Neuronal stem cell (in vitro differentiated cells): ENCODE data around the gene ARPC3.

Experiments used
- DNase-seq: peaks from one replicate; pipeline ENCODE4 v3.0.0-alpha.2; 2013; ENCODE audit warnings: low spot score
- H2AFZ ChIP-seq: one replicate; pipeline ENCODE4 v1.6.1; 2013; ENCODE audit warnings: mild to moderate bottlenecking, low read length, inconsistent platforms
- H2AK5ac ChIP-seq: 2 replicates; pipeline ENCODE4 v1.6.1; 2013; ENCODE audit warnings: low read depth, mild to moderate bottlenecking, inconsistent platforms, low read length, moderate library complexity, mixed read lengths
- H2BK120ac ChIP-seq: 2 replicates; pipeline ENCODE4 v1.6.1; 2013; ENCODE audit warnings: low read depth, mild to moderate bottlenecking, inconsistent platforms, low read length, moderate library complexity, mixed read lengths
- H2BK12ac ChIP-seq: one replicate; pipeline ENCODE4 v1.6.1; 2013; ENCODE audit warnings: low read length, inconsistent platforms
- H2BK15ac ChIP-seq: 2 replicates; pipeline ENCODE4 v1.6.1; 2013; ENCODE audit warnings: mild to moderate bottlenecking, low read length, inconsistent platforms, mixed read lengths
- H2BK5ac ChIP-seq: one replicate; pipeline ENCODE4 v1.6.1; 2013; ENCODE audit warnings: inconsistent platforms, mild to moderate bottlenecking, low read length, moderate library complexity
- H3K14ac ChIP-seq: one replicate; pipeline ENCODE4 v1.6.1; 2013; ENCODE audit warnings: low read length, inconsistent platforms
- H3K18ac ChIP-seq: 2 replicates; pipeline ENCODE4 v1.6.1; 2013; ENCODE audit warnings: low read length, inconsistent platforms
- H3K23ac ChIP-seq: 2 replicates; pipeline ENCODE4 v1.6.1; 2013; ENCODE audit warnings: low read depth, mild to moderate bottlenecking, mixed read lengths, low read length, inconsistent platforms; ENCODE audit not compliant: poor library complexity
- H3K27ac ChIP-seq: replicated peaks from 3 replicates; pipeline ENCODE4 v1.5.1; 2013; ENCODE audit warnings: low read length, inconsistent platforms
- H3K27me3 ChIP-seq, 3 experiments: 2 replicates each; pipeline ENCODE4 v1.6.1; 2013; ENCODE audit warnings: low read length in 3 of 3, mild to moderate bottlenecking in 2 of 3, inconsistent platforms in 1 of 3, low read depth in 1 of 3, mixed read lengths in 1 of 3, moderate library complexity in 1 of 3; ENCODE audit not compliant: control insufficient read depth in 3 of 3, insufficient read depth in 3 of 3
- H3K36me3 ChIP-seq, 2 donors: replicated peaks in 1 of 2; 2 replicates each; pipeline ENCODE4 v1.6.1; 2013; ENCODE audit warnings: low read length in 2 of 2; ENCODE audit not compliant: control insufficient read depth in 2 of 2, insufficient read depth in 2 of 2
- H3K4ac ChIP-seq: 2 replicates; pipeline ENCODE4 v1.6.1; 2013; ENCODE audit warnings: inconsistent platforms, mild to moderate bottlenecking, low read length, moderate library complexity
- H3K4me1 ChIP-seq, 2 donors: 1 replicate in 1 of 2; 2 replicates in 1 of 2; pipeline ENCODE4 v1.6.1; 2013; ENCODE audit warnings: low read length in 2 of 2, low read depth in 1 of 2; ENCODE audit not compliant: control insufficient read depth in 2 of 2, insufficient read depth in 1 of 2
- H3K4me2 ChIP-seq: one replicate; pipeline ENCODE4 v1.6.1; 2013; ENCODE audit warnings: mild to moderate bottlenecking, low read length, inconsistent platforms; ENCODE audit not compliant: insufficient read depth, poor library complexity, severe bottlenecking
- H3K4me3 ChIP-seq, 2 donors: 2 replicates each; pipeline ENCODE4 v1.5.1; 2013; ENCODE audit warnings: low read length in 2 of 2, mild to moderate bottlenecking in 2 of 2, inconsistent platforms in 1 of 2, moderate library complexity in 1 of 2
- H3K79me1 ChIP-seq: one replicate; pipeline ENCODE4 v1.6.1; 2013; ENCODE audit warnings: low read depth, mild to moderate bottlenecking, inconsistent platforms, low read length, moderate library complexity
- H3K9ac ChIP-seq: one replicate; pipeline ENCODE4 v1.6.1; 2013; ENCODE audit warnings: mild to moderate bottlenecking, low read depth, low read length, inconsistent platforms; ENCODE audit not compliant: poor library complexity
- H3K9me3 ChIP-seq, 2 donors: replicated peaks in 1 of 2; 2 replicates each; pipeline versions ENCODE3 to v1.6.1; 2013; ENCODE audit warnings: low read length in 2 of 2, mild to moderate bottlenecking in 2 of 2, inconsistent platforms in 1 of 2, low read depth in 1 of 2, mixed read lengths in 1 of 2, moderate library complexity in 1 of 2; ENCODE audit not compliant: control insufficient read depth in 2 of 2, insufficient read depth in 1 of 2
- H4K8ac ChIP-seq: one replicate; pipeline ENCODE4 v1.6.1; 2013; ENCODE audit warnings: low read depth, mild to moderate bottlenecking, inconsistent platforms, low read length, moderate library complexity
- H4K91ac ChIP-seq: one replicate; pipeline ENCODE4 v1.6.1; 2013; ENCODE audit warnings: low read length, low read depth, mild to moderate bottlenecking, inconsistent platforms; ENCODE audit not compliant: poor library complexity
- WGBS, 2 donors: extraction: QIAGEN DNeasy Blood & Tissue Kit; methylation state at CpG; one replicate each; pipeline ENCODE4 v1.1.7; 2013; ENCODE audit warnings: missing lambda C conversion rate in 2 of 2, mixed read lengths in 1 of 2; ENCODE audit not compliant: insufficient read length in 2 of 2, insufficient replicate concordance in 1 of 2; ENCODE audit errors: extremely low coverage in 2 of 2; 5-methylcytosine and 5-hydroxymethylcytosine counted together

ARPC3 gene

GRCh38 chr12:110451263-110451662 is 1.1 kb upstream of the ARPC3 start:
- no peak for DNase-seq
- H2BK15ac ChIP-seq: no peak overlapping the region
- no peak overlapping the region for H4K91ac ChIP-seq
- H3K18ac ChIP-seq: no peak overlapping the region
- no peak overlapping the region for H3K4ac ChIP-seq
- WGBS, 2 donors: no CpG with 5 or more reads among the region's 1 CpG
- H3K79me1 ChIP-seq: peaks cover 3% of the 10 kb centered on the region
- no peaks in the 10 kb centered on the region for H3K9me3 ChIP-seq
- H4K8ac ChIP-seq: no peak overlapping the region
- H3K14ac ChIP-seq: no peak overlapping the region
- H3K27ac ChIP-seq: no peak overlapping the region
- H3K23ac ChIP-seq: no peak overlapping the region
- H3K4me1 ChIP-seq: peaks cover 0 to 1% of the 10 kb centered on the region in 2 donors
- no peak overlapping the region for H2AFZ ChIP-seq
- H3K27me3 ChIP-seq: no peaks in the 10 kb centered on the region
- H3K4me3 ChIP-seq: no peak overlapping the region
- H3K9ac ChIP-seq: no peak overlapping the region
- H2BK12ac ChIP-seq: no peak overlapping the region
- no peak overlapping the region for H2AK5ac ChIP-seq
- H2BK120ac ChIP-seq: no peak overlapping the region
- no peak overlapping the region for H2BK5ac ChIP-seq
- no peak overlapping the region for H3K4me2 ChIP-seq
- peaks cover 5 to 68% of the 10 kb centered on the region in 2 donors for H3K36me3 ChIP-seq

GRCh38 chr12:110444455-110444854 is 5.7 kb downstream of the ARPC3 start:
- Histone ChIP-seq H2BK12ac (no peak overlapping the region), H2BK15ac (no peak overlapping the region), H3K4ac (no peak overlapping the region), H3K18ac (no peak overlapping the region), H3K36me3 (peaks cover 8 to 76% of the 10 kb centered on the region in 2 donors), H3K4me1 (peaks cover 0 to 1% of the 10 kb centered on the region in 2 donors), H3K9ac (no peak overlapping the region), H4K91ac (no peak overlapping the region), H3K4me3 (no peak overlapping the region), H2BK120ac (no peak overlapping the region), H3K79me1 (peaks cover 3% of the 10 kb centered on the region), H2BK5ac (no peak overlapping the region), H3K9me3 (no peaks in the 10 kb centered on the region), H3K27me3 (no peaks in the 10 kb centered on the region), H3K27ac (no peak overlapping the region), H3K23ac (no peak overlapping the region), H3K4me2 (no peak overlapping the region), H4K8ac (no peak overlapping the region), H3K14ac (no peak overlapping the region), H2AK5ac (no peak overlapping the region), H2AFZ (no peak overlapping the region)
- WGBS, 2 donors: no CpG with 5 or more reads among the region's 3 CpGs
- no peak for DNase-seq

- H4K91ac ChIP-seq: no peak overlapping the region
- no peaks in the 10 kb centered on the region for H3K79me1 ChIP-seq
- H2AK5ac ChIP-seq: no peak overlapping the region
- H2BK15ac ChIP-seq: no peak overlapping the region
- no peak overlapping the region for H3K23ac ChIP-seq
- H3K4me2 ChIP-seq: no peak overlapping the region
- H3K36me3 ChIP-seq: peaks cover 15 to 66% of the 10 kb centered on the region in 2 donors
- H3K4ac ChIP-seq: no peak overlapping the region
- no peak overlapping the region for H3K14ac ChIP-seq
- H3K4me1 ChIP-seq: no peaks in the 10 kb centered on the region
- H2BK5ac ChIP-seq: no peak overlapping the region
- H2BK12ac ChIP-seq: no peak overlapping the region
- H2AFZ ChIP-seq: no peak overlapping the region
- H3K27me3 ChIP-seq: no peaks in the 10 kb centered on the region
- H4K8ac ChIP-seq: no peak overlapping the region
- H3K9me3 ChIP-seq: no peaks in the 10 kb centered on the region
- no peak overlapping the region for H3K27ac ChIP-seq
- no peak overlapping the region for H2BK120ac ChIP-seq
- H3K4me3 ChIP-seq: no peak overlapping the region
- H3K18ac ChIP-seq: no peak overlapping the region
- no CpG with 5 or more reads among the region's 2 CpGs for WGBS, 2 donors
- no peak overlapping the region for H3K9ac ChIP-seq
- no peak for DNase-seq
These were observed 13.9 kb downstream of the ARPC3 start for GRCh38 chr12:110436231-110436630.

GRCh38 chr12:110431957-110432587 is 18.1 kb downstream of the ARPC3 start:
- H3K27ac ChIP-seq: no peak overlapping the region
- H3K4ac ChIP-seq: no peak overlapping the region
- H2AK5ac ChIP-seq: no peak overlapping the region
- H2BK15ac ChIP-seq: no peak overlapping the region
- no CpG with 5 or more reads among the region's 12 CpGs for WGBS, 2 donors
- no peak overlapping the region for H3K23ac ChIP-seq
- H3K4me2 ChIP-seq: no peak overlapping the region
- no peak overlapping the region for H2BK12ac ChIP-seq
- DNase-seq: no peak
- H3K36me3 ChIP-seq: peaks cover 7 to 31% of the 10 kb centered on the region in 2 donors
- no peaks in the 10 kb centered on the region for H3K27me3 ChIP-seq
- no peak overlapping the region for H3K4me3 ChIP-seq
- no peak overlapping the region for H2AFZ ChIP-seq
- H2BK120ac ChIP-seq: no peak overlapping the region
- no peak overlapping the region for H4K8ac ChIP-seq
- no peak overlapping the region for H2BK5ac ChIP-seq
- H3K18ac ChIP-seq: no peak overlapping the region
- no peaks in the 10 kb centered on the region for H3K4me1 ChIP-seq
- no peaks in the 10 kb centered on the region for H3K79me1 ChIP-seq
- no peak overlapping the region for H4K91ac ChIP-seq
- no peak overlapping the region for H3K14ac ChIP-seq
- no peak overlapping the region for H3K9ac ChIP-seq
- no peaks in the 10 kb centered on the region for H3K9me3 ChIP-seq
